Skeletal muscle tissue (tissue), 4 donors: ENCODE measurements around the gene ASH1L. TPM values are rescaled to one million over a fixed set of nuclear protein-coding genes. Genes with fewer than 3 reads are reported as not detected.
"Not testable (repeated sequence)": the region's sequence is repeated elsewhere in the genome, so short reads cannot be mapped to it uniquely, and the experiment has no call there.

Experiments
- H3K27ac ChIP-seq: one replicate; pipeline ENCODE4 v1.7.0; 2013; ENCODE audit warnings: mild to moderate bottlenecking, low read depth, low read length, inconsistent platforms
- H3K27me3 ChIP-seq, 3 donors: one replicate each; pipeline ENCODE4 v1.7.0; 2013; ENCODE audit warnings: low read length in 3 of 3; ENCODE audit not compliant: control insufficient read depth in 3 of 3, insufficient read depth in 3 of 3
- H3K36me3 ChIP-seq, 3 donors: one replicate each; pipeline ENCODE4 v1.7.0; 2013; ENCODE audit warnings: low read length in 3 of 3; ENCODE audit not compliant: control insufficient read depth in 3 of 3, insufficient read depth in 3 of 3
- H3K4me1 ChIP-seq, 3 donors: one replicate each; pipeline ENCODE4 v1.7.0; 2013; ENCODE audit warnings: low read length in 3 of 3, mild to moderate bottlenecking in 3 of 3; ENCODE audit not compliant: control insufficient read depth in 3 of 3, insufficient read depth in 3 of 3
- H3K4me3 ChIP-seq, 3 donors: one replicate each; pipeline ENCODE4 v1.7.0; 2013; ENCODE audit warnings: low read length in 3 of 3
- H3K9ac ChIP-seq, 3 donors: one replicate each; pipeline ENCODE4 v1.7.0; 2013; ENCODE audit warnings: low read length in 3 of 3, mild to moderate bottlenecking in 3 of 3, moderate library complexity in 2 of 3, low read depth in 1 of 3
- H3K9me3 ChIP-seq, 3 donors: one replicate each; pipeline ENCODE4 v1.7.0; 2013; ENCODE audit warnings: low read length in 3 of 3; ENCODE audit not compliant: control insufficient read depth in 3 of 3
- total RNA-seq: library from RNA; depleted of rRNA; stranded (reverse); fragments of >200 nt; gene quantifications from one replicate; pipeline ENCODE4 v1.2.3, GENCODE V29; 2014
- donor health status: Osteomylitis.

Gene ASH1L
- total RNA-seq, 1 donor from 2014 or later, result 35.0 TPM

DNA sequence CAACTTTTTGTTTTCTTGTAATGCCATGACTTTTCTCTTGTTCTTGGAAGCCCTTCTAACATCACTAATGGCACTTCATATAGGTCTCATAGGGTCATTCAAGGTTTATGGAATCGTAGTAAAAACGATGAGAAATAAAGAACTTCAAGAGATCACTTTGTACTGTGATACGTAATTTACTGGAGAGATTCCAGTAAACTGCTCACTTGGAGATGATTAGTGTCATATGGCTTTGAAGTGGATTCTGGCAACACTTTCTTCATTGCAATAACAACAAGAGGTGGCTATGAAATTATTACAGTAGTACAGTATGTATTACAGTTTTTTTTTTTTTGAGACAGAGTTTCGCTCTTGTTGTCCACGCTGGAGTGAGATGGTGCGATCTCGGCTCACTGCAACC lies 138.5 kb downstream of the ASH1L start:
- Histone ChIP-seq H3K9me3 (no peaks in the 10 kb centered on the region), H3K4me3 (no peak overlapping the region), H3K4me1 (no peaks in the 10 kb centered on the region), H3K36me3 (peaks cover 0 to 2% (median 0%) of the 10 kb centered on the region in 3 donors), H3K27me3 (no peaks in the 10 kb centered on the region), H3K27ac (no peak overlapping the region), H3K9ac (no peak overlapping the region)

DNA sequence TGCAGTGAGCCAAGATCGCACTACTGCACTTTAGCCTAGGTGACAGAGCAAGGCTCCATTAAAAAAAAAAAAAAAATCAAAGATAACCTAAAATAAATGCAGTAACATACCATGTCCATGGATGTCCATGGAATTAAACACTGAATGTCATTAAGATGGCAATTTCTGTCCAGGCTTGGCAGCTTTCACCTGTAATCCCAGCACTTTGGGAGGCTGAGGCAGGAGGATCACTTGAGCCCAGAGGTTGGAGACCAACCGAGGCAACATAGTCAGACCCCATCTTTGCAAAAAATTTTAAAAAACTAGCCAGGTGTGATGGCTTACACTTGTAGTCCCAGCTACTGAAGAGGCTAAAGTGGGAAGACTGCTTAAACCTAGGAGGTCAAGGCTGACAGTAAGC lies 141.8 kb downstream of the ASH1L start:
- Histone ChIP-seq H3K4me1 (no peaks in the 10 kb centered on the region), H3K9me3 (no peaks in the 10 kb centered on the region), H3K36me3 (no peaks in the 10 kb centered on the region), H3K27ac (no peak overlapping the region), H3K4me3 (no peak overlapping the region), H3K27me3 (no peaks in the 10 kb centered on the region), H3K9ac (no peak overlapping the region)

DNA sequence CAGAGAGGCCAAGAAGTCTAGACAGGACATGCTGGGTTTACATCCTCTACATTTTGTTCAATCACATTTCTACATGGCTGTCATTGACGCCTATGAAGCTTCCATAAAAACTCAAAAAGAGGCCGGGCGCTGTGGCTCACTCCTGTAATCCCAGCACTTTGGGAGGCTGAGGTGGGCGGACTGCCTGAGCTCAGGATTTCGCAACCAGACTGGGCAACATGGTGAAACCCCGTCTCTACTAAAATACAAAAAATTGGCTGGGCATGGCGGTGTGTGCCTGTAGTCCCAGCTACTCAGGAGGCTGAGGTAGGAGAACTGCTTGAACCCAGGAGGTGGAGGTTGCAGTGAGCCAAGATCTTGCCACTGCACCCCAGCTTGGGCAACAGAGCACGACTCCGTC lies 150.8 kb downstream of the ASH1L start:
- not testable (repeated sequence) for H3K9me3 ChIP-seq, H3K27ac ChIP-seq, H3K27me3 ChIP-seq, H3K4me3 ChIP-seq, H3K9ac ChIP-seq, H3K4me1 ChIP-seq
- H3K36me3 ChIP-seq, result peaks cover 6 to 20% (median 13%) of the 10 kb centered on the region in 3 donors

DNA sequence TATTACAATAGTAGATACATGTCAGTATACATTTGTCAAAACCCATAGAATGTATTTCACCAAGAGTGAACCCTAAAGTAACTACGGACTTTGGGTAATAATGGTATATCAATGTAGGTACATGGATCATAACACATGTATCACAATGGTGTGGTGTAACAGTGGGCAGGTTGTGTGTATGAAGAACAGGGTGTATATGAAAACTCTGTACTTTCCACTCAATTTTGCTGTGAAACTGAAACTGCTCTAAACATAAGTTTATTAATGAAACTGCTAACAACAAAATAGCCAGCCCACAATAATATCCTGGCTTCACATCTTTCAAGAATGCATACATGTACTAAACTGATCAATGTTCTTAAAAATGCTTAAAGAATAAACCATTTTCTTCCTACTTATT lies 151.7 kb downstream of the ASH1L start:
- Histone ChIP-seq H3K27me3 (no peaks in the 10 kb centered on the region), H3K9ac (no peak overlapping the region), H3K4me3 (no peak overlapping the region), H3K36me3 (peaks cover 6 to 20% (median 14%) of the 10 kb centered on the region in 3 donors), H3K27ac (no peak overlapping the region), H3K9me3 (no peaks in the 10 kb centered on the region), H3K4me1 (no peaks in the 10 kb centered on the region)

DNA sequence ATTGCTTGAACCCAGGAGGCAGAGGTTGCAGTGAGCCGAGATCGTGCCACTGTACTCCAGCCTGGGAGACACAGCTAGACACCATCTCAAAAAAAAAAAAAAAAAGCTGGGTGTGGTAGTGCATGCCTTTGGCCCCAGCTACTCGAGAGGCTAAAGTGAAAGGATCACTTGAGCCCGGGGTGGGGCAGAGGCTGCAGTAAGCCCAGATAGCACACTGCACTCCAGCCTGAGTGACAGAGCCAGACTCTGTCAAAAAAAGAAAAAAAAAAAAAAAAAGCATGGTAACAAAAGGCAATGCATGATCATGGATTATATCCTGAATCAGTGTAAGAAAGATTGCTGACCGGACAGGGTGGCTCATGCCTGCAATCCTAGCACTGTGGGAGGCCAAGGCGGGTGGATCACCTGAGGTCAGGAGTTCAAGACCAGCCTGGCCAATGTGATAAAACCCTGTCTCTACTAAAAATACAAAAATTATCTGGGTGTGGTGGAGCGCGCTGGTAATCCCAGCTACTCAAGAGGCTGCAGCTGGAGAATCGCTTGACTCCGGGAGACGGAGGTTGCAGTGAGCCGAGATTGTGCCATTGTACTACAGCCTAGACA lies 165.6 kb downstream of the ASH1L start:
- Histone ChIP-seq H3K4me3 (no peak overlapping the region), H3K27me3 (no peaks in the 10 kb centered on the region), H3K27ac (no peak overlapping the region), H3K4me1 (no peaks in the 10 kb centered on the region), H3K9ac (no peak overlapping the region), H3K9me3 (peaks cover 0 to 2% (median 0%) of the 10 kb centered on the region in 3 donors), H3K36me3 (peaks cover 10 to 29% (median 25%) of the 10 kb centered on the region in 3 donors)

DNA sequence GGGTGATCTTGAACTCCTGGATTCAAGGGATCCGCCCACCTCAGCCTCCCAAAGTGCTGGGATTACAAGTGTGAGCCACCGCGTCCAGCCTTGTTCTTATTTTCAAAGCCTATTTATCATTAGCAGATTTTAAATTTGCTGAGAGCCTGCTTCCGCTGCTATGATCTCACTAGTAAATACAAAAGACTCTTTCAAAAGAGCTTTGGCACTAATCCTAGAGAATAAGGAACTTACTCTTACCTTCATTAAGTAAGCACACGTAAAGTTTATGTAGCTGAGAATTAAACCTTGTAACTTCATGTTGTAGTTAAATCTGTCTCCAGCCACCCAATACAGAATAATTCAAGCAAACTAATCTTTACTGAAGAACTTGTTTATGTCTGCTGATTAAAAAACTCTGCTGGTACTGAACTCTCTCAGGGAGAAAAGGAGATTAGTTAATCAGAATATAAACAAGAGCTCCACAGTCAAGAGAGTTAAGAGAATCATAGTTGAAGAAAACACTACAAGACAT lies 169.6 kb downstream of the ASH1L start:
- Histone ChIP-seq H3K36me3 (peaks cover 13 to 36% (median 31%) of the 10 kb centered on the region in 3 donors), H3K9me3 (peaks cover 0 to 4% (median 0%) of the 10 kb centered on the region in 3 donors), H3K9ac (no peak overlapping the region), H3K4me3 (no peak overlapping the region), H3K27ac (no peak overlapping the region), H3K4me1 (no peaks in the 10 kb centered on the region), H3K27me3 (no peaks in the 10 kb centered on the region)

DNA sequence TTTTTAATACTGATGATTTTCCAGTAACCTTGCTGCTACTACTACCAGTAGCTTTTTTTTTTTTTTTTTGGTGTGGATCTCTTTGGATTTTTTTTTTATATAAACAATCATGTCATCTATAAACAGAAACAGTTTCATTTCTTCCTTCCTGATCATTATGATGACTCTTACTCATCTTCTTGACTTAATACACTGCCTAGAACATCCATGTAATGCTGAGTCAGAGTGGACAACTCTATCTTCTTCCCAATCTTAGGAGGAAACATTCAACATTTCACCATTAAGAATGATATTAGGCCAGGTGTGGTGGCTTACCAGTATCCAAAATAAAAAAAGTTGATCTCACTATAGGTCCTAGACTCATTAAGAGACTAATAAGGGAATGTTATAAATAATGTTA lies 172.8 kb downstream of the ASH1L start:
- Histone ChIP-seq H3K27ac (no peak overlapping the region), H3K4me1 (no peaks in the 10 kb centered on the region), H3K27me3 (no peaks in the 10 kb centered on the region), H3K9me3 (peaks cover 0 to 4% (median 0%) of the 10 kb centered on the region in 3 donors), H3K36me3 (peaks cover 10 to 36% (median 29%) of the 10 kb centered on the region in 3 donors), H3K4me3 (no peak overlapping the region), H3K9ac (no peak overlapping the region)

DNA sequence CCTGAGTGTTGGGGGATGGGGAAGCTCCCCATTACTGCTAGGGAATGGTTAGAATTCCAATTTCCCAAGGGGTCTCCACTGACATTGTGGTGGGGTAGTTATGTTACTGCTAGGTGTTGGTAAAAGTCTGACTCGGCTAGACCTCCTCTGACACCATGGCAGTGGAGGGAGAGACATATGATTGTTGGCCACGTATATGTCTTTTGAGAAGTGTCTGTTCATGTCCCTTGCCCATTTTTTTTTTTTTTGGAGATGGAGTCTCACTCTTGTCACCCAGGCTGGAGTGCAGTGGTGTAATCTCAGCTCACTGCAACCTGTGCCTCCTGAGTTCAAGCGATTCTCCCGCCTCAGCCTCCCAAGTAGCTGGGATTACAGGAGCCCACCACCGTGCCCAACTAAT lies 176.8 kb downstream of the ASH1L start:
- H3K4me3 ChIP-seq, H3K27me3 ChIP-seq, H3K27ac ChIP-seq, H3K9me3 ChIP-seq, H3K9ac ChIP-seq, H3K4me1 ChIP-seq: not testable (repeated sequence)
- peaks cover 0 to 19% (median 15%) of the 10 kb centered on the region in 3 donors for H3K36me3 ChIP-seq

DNA sequence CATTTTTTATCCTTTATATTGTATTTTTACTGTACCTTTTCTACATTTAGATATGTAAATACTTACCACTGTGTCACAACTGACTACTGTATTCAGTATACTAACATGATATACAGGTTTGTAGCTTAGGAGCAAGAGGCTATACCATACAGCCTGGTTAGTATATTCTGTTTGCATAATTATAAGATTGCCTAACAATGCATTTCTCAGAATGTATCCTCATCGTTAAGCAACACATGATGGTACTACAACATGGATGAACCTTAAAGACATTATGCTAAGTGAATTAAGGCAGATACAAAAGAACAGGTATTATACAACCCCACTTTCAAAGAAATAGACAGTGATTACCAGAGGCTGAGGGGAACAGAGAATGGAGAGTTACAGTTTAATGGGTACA lies 179.2 kb downstream of the ASH1L start:
- H3K9me3 ChIP-seq, result no peaks in the 10 kb centered on the region
- H3K4me1 ChIP-seq, result peaks cover 0 to 3% (median 0%) of the 10 kb centered on the region in 3 donors
- no peaks in the 10 kb centered on the region for H3K27me3 ChIP-seq
- H3K9ac ChIP-seq, result no peak overlapping the region
- H3K36me3 ChIP-seq, result peaks cover 0 to 18% (median 15%) of the 10 kb centered on the region in 3 donors
- H3K27ac ChIP-seq, result no peak overlapping the region
- H3K4me3 ChIP-seq, result no peak overlapping the region

DNA sequence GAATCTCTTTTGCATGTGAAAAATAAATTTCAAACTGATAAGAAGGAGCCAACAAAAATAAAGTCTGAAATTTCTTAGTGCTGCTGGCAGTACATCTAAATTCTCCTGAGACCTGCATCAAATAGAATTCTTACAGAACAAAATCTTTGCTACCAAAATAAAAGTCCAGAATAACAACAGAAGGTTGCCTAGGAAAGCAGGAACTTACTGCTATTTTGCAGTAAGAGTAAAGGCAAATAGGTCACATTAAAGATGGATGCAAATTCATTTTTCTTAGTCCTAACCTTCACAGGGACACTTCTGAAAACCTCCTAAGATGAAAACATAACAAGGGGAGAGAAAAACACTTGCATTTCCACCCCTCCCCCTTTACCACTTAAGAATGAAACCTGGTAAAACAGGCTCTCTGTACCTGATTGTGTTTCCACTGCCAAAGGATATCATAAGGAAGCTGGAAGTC lies 182.9 kb downstream of the ASH1L start:
- no peak overlapping the region for H3K27ac ChIP-seq
- peaks cover 13 to 30% (median 29%) of the 10 kb centered on the region in 3 donors for H3K36me3 ChIP-seq
- no peak overlapping the region for H3K9ac ChIP-seq
- peak overlapping the region in 1 of 3 donors; percentile 3 for H3K4me3 ChIP-seq
- no peaks in the 10 kb centered on the region for H3K9me3 ChIP-seq
- peaks cover 0 to 3% (median 0%) of the 10 kb centered on the region in 3 donors for H3K4me1 ChIP-seq
- H3K27me3 ChIP-seq, result no peaks in the 10 kb centered on the region
